Cardiac muscle cell (in vitro differentiated cells and primary cell): ENCODE data around the gene UBE2N. TPM values are rescaled to one million over a fixed set of nuclear protein-coding genes. Genes with fewer than 3 reads are reported as not detected.
"Not testable (repeated sequence)": the region's sequence is repeated elsewhere in the genome, so short reads cannot be mapped to it uniquely, and the experiment has no call there.

Experiments
- DNase-seq, 2 donors: peaks; one replicate each; pipeline versions ENCODE4 v3.0.0 to v3.0.0-alpha.2; 2010 to 2017; ENCODE audit warnings: low read depth in 1 of 2, low spot score in 1 of 2
- H3K27ac ChIP-seq: fragments of 200-600 bp; sonication (generic); 2 replicates; pipeline ENCODE4 v1.5.1; 2016
- H3K27me3 ChIP-seq: fragments of 200-600 bp; sonication (generic); 2 replicates; pipeline ENCODE4 v1.6.0; 2016; ENCODE audit warnings: control low read depth
- H3K36me3 ChIP-seq: fragments of 200-600 bp; sonication (generic); 2 replicates; pipeline ENCODE4 v1.5.1; 2016; ENCODE audit warnings: control low read depth
- H3K4me1 ChIP-seq: fragments of 200-600 bp; sonication (generic); 2 replicates; pipeline ENCODE4 v1.8.1; 2017; ENCODE audit warnings: low read depth, mild to moderate bottlenecking, mixed run types
- H3K4me3 ChIP-seq: fragments of 200-600 bp; sonication (generic); 2 replicates; pipeline ENCODE4 v1.5.1; 2016; ENCODE audit warnings: mild to moderate bottlenecking
- H3K9me3 ChIP-seq: fragments of 200-600 bp; sonication (generic); 2 replicates; pipeline ENCODE4 v1.5.1; 2017; ENCODE audit warnings: low read depth, mild to moderate bottlenecking, control low read depth
- polyA plus RNA-seq: library from polyadenylated mRNA; unstranded; fragments of >200 nt; fragmentation: Nextera tagmentation; extraction: Ambion mirVana; gene quantifications from 2 replicates; pipeline ENCODE4 v1.2.1, GENCODE V29; 2016
- total RNA-seq: library from RNA; depleted of rRNA; stranded (reverse); fragments of >200 nt; gene quantifications from 2 replicates; pipeline ENCODE4 v1.2.3, GENCODE V29; 2016
- TF ChIP-seq, protein P1 (sequence below): IDR thresholded peaks from 2 replicates; pipeline ENCODE4 v1.5.1; 2012; ENCODE audit warnings: low read depth, mild to moderate bottlenecking, low read length

The UBE2N gene
- total and polyA plus RNA-seq, 2 experiments from 2014 or later: 17.2 to 168 TPM

- H3K9me3 ChIP-seq: no peaks in the 10 kb centered on the region
- H3K27ac ChIP-seq: peak overlapping the region; percentile 70
- no peaks in the 10 kb centered on the region for H3K27me3 ChIP-seq
- peaks cover 5% of the 10 kb centered on the region for H3K4me1 ChIP-seq
- H3K36me3 ChIP-seq: peaks cover 56% of the 10 kb centered on the region
- TF ChIP-seq, protein P1, sequence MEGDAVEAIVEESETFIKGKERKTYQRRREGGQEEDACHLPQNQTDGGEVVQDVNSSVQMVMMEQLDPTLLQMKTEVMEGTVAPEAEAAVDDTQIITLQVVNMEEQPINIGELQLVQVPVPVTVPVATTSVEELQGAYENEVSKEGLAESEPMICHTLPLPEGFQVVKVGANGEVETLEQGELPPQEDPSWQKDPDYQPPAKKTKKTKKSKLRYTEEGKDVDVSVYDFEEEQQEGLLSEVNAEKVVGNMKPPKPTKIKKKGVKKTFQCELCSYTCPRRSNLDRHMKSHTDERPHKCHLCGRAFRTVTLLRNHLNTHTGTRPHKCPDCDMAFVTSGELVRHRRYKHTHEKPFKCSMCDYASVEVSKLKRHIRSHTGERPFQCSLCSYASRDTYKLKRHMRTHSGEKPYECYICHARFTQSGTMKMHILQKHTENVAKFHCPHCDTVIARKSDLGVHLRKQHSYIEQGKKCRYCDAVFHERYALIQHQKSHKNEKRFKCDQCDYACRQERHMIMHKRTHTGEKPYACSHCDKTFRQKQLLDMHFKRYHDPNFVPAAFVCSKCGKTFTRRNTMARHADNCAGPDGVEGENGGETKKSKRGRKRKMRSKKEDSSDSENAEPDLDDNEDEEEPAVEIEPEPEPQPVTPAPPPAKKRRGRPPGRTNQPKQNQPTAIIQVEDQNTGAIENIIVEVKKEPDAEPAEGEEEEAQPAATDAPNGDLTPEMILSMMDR: no peak
- H3K4me3 ChIP-seq: no peak overlapping the region
- DNase-seq: no peak
Measured at GRCh38 chr12:93397412-93397811, 44.3 kb downstream of the UBE2N start.

GRCh38 chr12:93393425-93393824 is 48.3 kb downstream of the UBE2N start:
- Histone ChIP-seq H3K4me3 (no peak overlapping the region), H3K9me3 (no peaks in the 10 kb centered on the region), H3K27me3 (no peaks in the 10 kb centered on the region), H3K27ac (peak overlapping the region; percentile 38), H3K36me3 (peaks cover 56% of the 10 kb centered on the region), H3K4me1 (peaks cover 28% of the 10 kb centered on the region)
- TF ChIP-seq, protein P1: no peak
- no peak for DNase-seq

GRCh38 chr12:93390549-93391297 is 51.0 kb downstream of the UBE2N start:
- DNase-seq: no peak
- H3K27me3 ChIP-seq: no peaks in the 10 kb centered on the region
- peaks cover 35% of the 10 kb centered on the region for H3K4me1 ChIP-seq
- peaks cover 47% of the 10 kb centered on the region for H3K36me3 ChIP-seq
- no peaks in the 10 kb centered on the region for H3K9me3 ChIP-seq
- TF ChIP-seq, protein P1: no peak
- peak overlapping the region; percentile 79 for H3K27ac ChIP-seq
- H3K4me3 ChIP-seq: no peak overlapping the region

DNA sequence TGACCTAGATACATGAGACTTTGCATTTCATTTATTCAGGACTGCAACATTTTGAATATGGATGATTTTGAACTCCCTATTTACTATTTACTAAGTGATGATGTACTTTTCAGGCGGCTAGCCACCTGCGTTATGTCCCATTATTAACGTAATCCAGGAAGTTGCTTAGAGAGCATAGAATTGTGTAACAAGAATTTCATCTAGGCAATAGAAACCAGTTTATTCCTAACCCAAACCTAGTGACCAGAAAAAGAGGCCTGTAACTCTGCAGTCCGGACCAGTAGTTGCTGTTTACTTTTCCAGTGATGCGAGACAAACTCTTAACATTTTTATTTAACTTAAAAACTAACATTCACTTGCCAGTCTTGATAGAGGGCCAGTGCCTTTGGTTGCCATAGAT is 51.7 kb downstream of the UBE2N start:
- H3K27ac ChIP-seq: peak overlapping the region; percentile 79
- H3K4me1 ChIP-seq: peaks cover 39% of the 10 kb centered on the region
- TF ChIP-seq, protein P1: no peak
- H3K4me3 ChIP-seq: no peak overlapping the region
- peaks cover 45% of the 10 kb centered on the region for H3K36me3 ChIP-seq
- H3K27me3 ChIP-seq: no peaks in the 10 kb centered on the region
- H3K9me3 ChIP-seq: no peaks in the 10 kb centered on the region
- DNase-seq: no peak

- Histone ChIP-seq H3K27ac (peak overlapping the region; percentile 22), H3K9me3 (no peaks in the 10 kb centered on the region), H3K36me3 (peaks cover 42% of the 10 kb centered on the region), H3K4me1 (peaks cover 51% of the 10 kb centered on the region), H3K4me3 (no peak overlapping the region), H3K27me3 (no peaks in the 10 kb centered on the region)
- peak in 1 of 2 donors; percentile 47 for DNase-seq
- TF ChIP-seq, protein P1: no peak
Measured at GRCh38 chr12:93387780-93388179, 54.0 kb downstream of the UBE2N start.

- peaks cover 16% of the 10 kb centered on the region for H3K4me1 ChIP-seq
- H3K4me3 ChIP-seq: peak overlapping the region; percentile 86
- peak overlapping the region; percentile 79 for H3K27ac ChIP-seq
- not testable (repeated sequence) for H3K27me3 ChIP-seq, DNase-seq, H3K9me3 ChIP-seq
- peaks cover 15% of the 10 kb centered on the region for H3K36me3 ChIP-seq
Measured at GRCh38 chr12:93381976-93382437, 59.7 kb downstream of the UBE2N start.
